Measurements from ENCODE around the gene DUS4L.

GRCh38 chr7:107584716-107585115 lies 20.9 kb downstream of the DUS4L start:
- no peak for TF ChIP-seq EZH2phosphoT487 (IDR thresholded peaks at IDR 0.05; ENCODE audit: borderline replicate concordance, low read length)
- no peak for TF ChIP-seq CTCF (conservative IDR thresholded peaks at IDR 0.05; ENCODE audit: low read depth, low read length)
- TF ChIP-seq EZH2 (IDR thresholded peaks at IDR 0.05; ENCODE audit: low read length, unreplicated experiment) = no peak
